ENCODE results near the gene COL20A1.

DNA sequence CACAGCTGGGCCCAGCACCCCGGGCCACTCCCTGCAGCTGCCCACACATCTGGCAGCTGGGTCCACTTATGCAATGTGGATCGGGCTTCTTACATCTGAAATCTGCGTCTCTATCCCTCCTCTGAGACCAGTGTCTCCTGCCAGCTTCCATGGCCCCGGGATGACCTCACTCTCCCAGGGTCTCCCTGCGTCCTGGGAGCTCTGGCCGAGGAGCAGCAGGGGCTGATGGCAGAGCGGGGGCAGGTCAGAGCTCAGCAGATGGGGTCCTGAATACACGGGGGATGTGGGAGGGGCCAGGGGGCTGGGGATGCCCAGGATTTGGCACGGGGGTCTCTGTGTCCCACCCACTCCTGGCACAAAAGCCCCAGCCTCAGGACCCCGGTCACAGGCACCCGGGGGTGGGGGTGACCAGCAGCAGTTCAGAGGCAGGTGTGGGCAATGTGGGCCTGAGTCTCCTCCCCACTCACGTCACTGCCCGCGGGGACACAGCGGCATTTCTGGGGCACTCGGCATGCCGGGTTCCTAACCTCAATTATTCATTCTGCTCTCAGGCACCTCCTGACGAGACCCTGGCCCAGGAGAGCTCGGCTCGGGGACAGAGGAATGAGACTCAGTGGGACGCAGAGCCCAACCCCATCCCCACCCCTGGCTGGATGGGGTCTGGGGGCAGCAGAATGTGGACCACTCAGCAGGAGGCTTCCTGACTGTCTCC is 51.8 kb downstream of the COL20A1 start:
- TF ChIP-seq, protein P1, sequence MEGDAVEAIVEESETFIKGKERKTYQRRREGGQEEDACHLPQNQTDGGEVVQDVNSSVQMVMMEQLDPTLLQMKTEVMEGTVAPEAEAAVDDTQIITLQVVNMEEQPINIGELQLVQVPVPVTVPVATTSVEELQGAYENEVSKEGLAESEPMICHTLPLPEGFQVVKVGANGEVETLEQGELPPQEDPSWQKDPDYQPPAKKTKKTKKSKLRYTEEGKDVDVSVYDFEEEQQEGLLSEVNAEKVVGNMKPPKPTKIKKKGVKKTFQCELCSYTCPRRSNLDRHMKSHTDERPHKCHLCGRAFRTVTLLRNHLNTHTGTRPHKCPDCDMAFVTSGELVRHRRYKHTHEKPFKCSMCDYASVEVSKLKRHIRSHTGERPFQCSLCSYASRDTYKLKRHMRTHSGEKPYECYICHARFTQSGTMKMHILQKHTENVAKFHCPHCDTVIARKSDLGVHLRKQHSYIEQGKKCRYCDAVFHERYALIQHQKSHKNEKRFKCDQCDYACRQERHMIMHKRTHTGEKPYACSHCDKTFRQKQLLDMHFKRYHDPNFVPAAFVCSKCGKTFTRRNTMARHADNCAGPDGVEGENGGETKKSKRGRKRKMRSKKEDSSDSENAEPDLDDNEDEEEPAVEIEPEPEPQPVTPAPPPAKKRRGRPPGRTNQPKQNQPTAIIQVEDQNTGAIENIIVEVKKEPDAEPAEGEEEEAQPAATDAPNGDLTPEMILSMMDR (IDR thresholded peaks at IDR 0.05): no peak
- TF ChIP-seq POLR2A (IDR thresholded peaks at IDR 0.05): no peak

Measured in testis (tissue), 2 donors.